ENCODE data around the gene SPO11.

DNA sequence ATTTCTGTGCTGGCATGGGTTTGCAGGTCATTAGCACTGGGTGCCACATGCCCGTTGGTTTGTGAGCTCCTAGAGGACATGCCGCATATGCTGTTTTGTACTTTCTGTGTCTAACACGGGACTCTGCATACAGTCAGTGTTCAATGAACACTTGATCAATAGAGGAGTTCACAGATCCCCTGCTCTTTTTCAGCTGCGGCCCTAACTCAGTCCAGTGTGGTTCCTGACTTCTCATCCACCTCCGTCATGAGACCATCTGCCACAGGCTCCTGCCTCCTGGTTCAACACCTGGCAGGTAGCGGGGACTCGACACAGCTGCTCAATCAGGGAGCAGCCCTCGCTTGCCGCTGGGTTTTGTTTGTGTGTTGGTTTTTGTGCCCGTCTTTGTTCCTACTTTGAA, 49.4 kb upstream of the SPO11 start:
- TF ChIP-seq, protein P1, sequence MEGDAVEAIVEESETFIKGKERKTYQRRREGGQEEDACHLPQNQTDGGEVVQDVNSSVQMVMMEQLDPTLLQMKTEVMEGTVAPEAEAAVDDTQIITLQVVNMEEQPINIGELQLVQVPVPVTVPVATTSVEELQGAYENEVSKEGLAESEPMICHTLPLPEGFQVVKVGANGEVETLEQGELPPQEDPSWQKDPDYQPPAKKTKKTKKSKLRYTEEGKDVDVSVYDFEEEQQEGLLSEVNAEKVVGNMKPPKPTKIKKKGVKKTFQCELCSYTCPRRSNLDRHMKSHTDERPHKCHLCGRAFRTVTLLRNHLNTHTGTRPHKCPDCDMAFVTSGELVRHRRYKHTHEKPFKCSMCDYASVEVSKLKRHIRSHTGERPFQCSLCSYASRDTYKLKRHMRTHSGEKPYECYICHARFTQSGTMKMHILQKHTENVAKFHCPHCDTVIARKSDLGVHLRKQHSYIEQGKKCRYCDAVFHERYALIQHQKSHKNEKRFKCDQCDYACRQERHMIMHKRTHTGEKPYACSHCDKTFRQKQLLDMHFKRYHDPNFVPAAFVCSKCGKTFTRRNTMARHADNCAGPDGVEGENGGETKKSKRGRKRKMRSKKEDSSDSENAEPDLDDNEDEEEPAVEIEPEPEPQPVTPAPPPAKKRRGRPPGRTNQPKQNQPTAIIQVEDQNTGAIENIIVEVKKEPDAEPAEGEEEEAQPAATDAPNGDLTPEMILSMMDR (IDR thresholded peaks at IDR 0.05 in 2 of 3, conservative IDR thresholded peaks at IDR 0.05 in 1 of 3; ENCODE audit: borderline replicate concordance in 1 of 3, insufficient read depth in 1 of 3, low read depth in 2 of 3, low read length in 2 of 3) = no peak
- TF ChIP-seq JUND (IDR thresholded peaks at IDR 0.05) (no peak), POLR2A (IDR thresholded peaks at IDR 0.05; ENCODE audit: borderline replicate concordance, extremely low read depth, insufficient read depth, insufficient read length) (no peak), ZFX (IDR thresholded peaks at IDR 0.05) (no peak), EZH2 (IDR thresholded peaks at IDR 0.05) (no peak), ZNF274 (IDR thresholded peaks at IDR 0.05; ENCODE audit: low read depth, low read length) (no peak), EGR1 (IDR thresholded peaks at IDR 0.05; ENCODE audit: low read depth) (no peak), POLR2AphosphoS5 (IDR thresholded peaks at IDR 0.05; ENCODE audit: low read depth, low read length) (no peak), YY1 (IDR thresholded peaks at IDR 0.05; ENCODE audit: extremely low read depth, insufficient replicate concordance, low read depth, low read length) (no peak), SRF (IDR thresholded peaks at IDR 0.05; ENCODE audit: low read depth) (no peak), RAD21 (IDR thresholded peaks at IDR 0.05; ENCODE audit: low read depth) (no peak), EZH2phosphoT487 (IDR thresholded peaks at IDR 0.05; ENCODE audit: borderline replicate concordance) (no peak)
- TF ChIP-seq, protein P2, sequence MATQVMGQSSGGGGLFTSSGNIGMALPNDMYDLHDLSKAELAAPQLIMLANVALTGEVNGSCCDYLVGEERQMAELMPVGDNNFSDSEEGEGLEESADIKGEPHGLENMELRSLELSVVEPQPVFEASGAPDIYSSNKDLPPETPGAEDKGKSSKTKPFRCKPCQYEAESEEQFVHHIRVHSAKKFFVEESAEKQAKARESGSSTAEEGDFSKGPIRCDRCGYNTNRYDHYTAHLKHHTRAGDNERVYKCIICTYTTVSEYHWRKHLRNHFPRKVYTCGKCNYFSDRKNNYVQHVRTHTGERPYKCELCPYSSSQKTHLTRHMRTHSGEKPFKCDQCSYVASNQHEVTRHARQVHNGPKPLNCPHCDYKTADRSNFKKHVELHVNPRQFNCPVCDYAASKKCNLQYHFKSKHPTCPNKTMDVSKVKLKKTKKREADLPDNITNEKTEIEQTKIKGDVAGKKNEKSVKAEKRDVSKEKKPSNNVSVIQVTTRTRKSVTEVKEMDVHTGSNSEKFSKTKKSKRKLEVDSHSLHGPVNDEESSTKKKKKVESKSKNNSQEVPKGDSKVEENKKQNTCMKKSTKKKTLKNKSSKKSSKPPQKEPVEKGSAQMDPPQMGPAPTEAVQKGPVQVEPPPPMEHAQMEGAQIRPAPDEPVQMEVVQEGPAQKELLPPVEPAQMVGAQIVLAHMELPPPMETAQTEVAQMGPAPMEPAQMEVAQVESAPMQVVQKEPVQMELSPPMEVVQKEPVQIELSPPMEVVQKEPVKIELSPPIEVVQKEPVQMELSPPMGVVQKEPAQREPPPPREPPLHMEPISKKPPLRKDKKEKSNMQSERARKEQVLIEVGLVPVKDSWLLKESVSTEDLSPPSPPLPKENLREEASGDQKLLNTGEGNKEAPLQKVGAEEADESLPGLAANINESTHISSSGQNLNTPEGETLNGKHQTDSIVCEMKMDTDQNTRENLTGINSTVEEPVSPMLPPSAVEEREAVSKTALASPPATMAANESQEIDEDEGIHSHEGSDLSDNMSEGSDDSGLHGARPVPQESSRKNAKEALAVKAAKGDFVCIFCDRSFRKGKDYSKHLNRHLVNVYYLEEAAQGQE (IDR thresholded peaks at IDR 0.05; ENCODE audit: low read depth) = no peak
- TF ChIP-seq, protein P3, sequence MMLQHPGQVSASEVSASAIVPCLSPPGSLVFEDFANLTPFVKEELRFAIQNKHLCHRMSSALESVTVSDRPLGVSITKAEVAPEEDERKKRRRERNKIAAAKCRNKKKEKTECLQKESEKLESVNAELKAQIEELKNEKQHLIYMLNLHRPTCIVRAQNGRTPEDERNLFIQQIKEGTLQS (IDR thresholded peaks at IDR 0.05) = no peak
